DMS153 treated with DMSO at 0.1 percent for 48 hours (cell line): ENCODE measurements around the gene CYP27C1.

ENCODE experiments used
- DNase-seq: peaks from one replicate; lab custom pipeline; 2025; ENCODE audit not compliant: unreplicated experiment; lab: John Stamatoyannopoulos, UW

Gene CYP27C1

DNA sequence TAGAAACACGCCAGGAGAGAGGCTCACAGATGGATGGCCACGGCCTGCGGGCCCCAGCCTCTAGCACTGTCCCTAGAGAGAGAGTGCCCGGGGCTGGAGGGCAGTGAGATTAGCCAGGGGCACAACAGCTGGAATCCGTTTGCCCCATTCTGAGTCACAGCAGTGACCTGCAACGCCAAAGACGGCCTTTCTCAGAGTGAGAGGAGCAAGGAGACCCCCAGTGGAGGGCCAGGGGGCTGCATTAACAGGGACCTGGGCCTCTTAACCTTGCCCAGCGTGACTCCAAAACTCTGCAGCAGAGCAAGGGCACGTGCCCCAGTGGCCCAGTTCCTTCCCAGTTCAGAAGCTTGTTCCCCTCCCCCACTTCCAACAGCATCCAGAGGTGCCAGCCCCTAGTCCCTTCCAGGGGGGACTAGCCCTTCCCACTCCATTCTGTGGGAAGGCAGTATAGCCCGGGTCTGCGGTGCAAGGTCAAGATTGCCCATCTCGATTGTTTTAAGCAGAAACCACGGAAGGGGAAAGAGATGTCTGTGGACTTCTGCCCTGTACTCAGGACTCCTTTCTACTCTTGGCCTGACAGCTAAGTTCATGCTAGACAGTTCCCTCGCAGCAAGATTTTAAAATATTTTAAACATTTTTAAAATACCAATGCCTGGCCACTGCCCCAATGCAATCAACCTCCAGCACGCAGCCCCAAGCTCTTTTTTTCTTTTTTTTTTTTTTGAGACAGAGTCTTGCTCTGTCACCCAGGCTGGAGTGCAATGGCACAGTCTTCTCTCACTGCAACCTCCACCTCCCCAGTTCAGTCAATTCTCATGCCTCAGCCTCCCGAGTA lies 62.2 kb downstream of the CYP27C1 start:
- DNase-seq = no peak

DNA sequence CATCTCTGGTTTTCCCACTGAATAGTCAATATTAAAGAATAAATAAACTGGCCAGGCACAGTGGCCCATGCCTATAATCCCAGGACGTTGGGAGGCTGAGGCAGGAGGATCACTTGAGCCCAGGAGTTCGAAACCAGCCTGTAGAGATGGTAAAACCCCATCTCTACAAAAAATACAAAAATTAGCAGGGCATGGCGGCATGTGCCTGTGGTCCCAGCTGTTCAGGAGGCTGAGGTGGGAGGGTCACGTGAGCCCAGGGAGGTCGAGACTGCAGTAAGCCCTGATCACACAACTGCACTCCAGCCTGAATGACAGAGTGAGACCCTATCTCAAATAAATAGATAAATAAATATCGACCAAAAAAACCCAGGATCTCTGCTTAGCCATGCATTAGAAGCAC lies 63.0 kb downstream of the CYP27C1 start:
- no peak for DNase-seq

DNA sequence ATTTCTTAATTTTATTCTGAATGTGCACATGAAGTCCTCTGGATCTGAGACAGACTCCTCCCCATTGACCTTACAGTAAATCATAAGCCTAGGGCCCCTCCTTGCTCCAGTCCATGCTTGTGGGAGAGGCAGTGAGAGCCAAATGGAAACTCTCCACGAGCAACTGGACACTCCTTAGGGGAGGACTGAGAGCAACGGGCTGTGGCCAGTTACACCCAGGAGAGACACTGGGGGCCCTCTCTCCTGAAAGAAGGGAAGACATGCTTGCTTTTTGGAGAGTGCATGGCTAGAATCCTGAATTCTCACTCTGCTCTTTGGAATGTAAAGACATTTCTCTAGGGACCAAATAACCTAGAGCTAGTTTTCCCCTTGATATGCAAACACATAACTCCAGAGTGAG lies 64.2 kb downstream of the CYP27C1 start:
- DNase-seq = no peak

DNA sequence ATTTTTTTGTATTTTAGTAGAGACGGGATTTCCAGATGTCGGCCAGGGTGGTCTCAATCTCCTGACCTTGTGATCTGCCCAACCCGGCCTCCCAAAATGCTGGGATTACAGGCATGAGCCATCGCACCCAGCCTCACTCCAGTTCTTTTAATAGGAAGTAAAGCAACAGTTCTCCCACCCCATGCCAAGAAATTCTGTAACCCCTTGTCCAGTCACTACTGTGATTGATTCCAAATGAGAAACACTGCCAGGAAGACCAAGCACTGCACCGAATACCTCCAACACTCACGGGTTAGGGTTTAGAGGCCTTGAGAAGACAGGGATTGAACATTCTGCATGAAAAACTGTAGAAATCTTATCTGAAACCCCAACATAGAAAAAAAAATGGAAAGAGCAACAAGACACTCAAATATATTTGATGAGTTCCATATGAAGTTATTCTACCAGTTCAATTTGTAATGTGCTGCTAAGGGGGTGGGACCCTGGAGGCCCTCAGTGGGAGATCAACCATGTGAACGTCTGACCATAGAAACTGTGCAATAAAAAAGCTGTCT lies 65.0 kb downstream of the CYP27C1 start:
- no peak for DNase-seq

DNA sequence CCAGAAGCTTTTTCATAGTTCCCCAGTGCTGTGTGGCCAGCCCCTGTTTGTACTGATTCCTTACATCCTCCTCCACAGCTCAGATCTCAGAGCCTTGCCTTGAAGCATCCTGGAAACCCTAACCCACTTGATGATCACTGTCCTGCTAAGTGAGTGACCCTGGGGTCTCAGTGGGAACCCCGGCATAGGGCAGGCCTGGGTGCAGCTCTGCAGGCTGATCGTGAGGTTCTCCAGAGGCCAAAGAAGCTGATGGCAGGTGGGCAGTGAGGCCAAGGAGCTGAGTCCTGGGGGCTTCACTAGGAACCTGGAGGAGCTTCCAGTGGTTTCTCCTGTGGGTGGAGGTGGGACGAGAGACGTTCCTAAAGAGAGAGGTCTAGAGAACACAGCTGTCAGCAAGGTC lies 65.7 kb downstream of the CYP27C1 start:
- DNase-seq = no peak

DNA sequence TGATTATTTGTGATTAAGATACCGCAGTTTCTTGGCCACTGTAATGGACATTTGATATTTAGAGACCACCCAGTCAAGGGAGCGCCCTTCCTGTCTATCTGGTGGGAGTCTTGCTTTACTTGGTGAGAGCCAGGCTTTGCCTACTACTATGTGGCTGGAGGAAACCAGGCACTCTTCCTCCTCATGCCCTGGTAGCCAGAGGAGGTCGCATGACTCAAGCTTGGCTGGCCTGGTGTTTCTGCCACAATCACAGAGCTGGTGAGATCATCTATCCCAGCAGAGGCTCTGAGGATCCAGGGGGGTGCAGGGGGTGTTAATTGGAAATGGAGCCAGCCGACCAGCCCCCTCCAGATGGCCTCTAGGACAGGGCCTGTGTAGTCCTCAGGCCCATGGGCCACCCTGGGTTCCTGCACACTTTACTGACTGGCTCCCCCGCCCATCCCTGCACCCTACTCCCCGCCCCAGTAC lies 66.4 kb downstream of the CYP27C1 start:
- DNase-seq = no peak

DNA sequence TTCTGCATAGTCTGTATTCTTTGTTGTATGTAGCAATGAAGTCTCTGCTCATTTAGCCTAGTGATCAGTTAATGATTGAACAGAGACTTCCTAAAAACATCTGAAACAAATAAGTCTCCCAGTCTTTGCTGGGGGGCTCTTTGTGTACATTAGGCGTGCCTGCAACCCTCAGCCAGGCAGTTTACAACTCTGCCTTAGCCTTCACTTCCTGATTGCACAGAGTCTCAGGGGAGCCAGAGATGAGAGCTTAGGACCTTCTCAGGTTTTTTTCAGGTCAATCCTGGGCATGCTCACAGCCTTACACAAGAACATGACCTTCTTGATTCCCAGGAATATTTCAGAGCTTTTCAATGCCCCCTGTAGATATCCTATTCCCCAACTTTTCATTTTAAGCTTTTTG lies 69.1 kb downstream of the CYP27C1 start:
- no peak for DNase-seq

DNA sequence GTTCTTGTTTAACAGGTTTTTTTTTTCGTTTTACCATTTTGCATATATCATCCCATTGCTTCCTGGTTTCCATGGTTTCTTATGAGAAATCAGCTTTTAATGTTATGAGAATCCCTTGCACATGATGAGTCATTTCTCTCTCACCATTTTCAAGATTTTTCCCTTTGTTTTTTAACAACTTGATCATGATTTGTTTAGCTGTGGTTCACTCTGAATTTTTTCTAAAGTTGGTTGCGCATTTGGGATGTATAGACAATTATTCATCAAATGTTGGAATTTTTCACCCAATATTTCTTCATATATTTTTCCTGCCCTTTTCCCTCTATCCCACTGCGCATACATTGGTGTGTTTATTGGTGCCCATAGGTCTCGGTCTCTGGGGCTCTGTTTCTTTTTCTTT lies 70.7 kb downstream of the CYP27C1 start:
- DNase-seq = no peak

DNA sequence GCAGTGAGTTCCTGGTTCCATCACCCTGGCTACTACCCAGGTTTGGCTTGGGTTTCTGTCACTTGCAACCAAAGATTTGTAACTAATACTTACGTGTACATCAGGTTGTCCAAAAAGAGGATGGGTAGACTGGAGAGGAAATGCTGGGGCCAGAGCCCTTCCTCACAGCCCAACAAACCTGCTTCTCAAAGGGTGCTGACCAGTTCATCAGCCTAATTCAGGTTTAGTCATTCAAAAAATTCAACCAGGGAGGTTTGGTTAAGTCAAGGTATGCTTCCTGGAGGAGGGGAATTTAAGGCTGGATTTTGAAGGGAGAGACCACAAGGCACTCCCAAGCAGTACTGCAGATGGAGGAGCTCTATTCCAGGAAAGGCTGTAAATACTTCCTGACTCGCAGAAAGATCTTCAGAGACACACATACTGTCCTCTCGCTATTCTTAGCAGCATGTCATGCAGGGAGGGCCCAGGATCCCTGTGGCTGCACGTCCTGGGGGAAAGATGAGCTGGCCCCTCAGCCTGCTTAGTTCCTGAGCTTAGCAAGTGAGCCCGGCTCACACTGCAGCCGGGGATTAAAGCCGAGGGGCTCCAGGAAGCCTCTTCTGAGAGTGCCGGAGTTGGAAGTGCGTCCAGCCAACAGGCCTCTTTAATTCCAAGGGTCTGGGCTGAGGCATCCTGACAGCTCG lies 73.1 kb downstream of the CYP27C1 start:
- DNase-seq = no peak

DNA sequence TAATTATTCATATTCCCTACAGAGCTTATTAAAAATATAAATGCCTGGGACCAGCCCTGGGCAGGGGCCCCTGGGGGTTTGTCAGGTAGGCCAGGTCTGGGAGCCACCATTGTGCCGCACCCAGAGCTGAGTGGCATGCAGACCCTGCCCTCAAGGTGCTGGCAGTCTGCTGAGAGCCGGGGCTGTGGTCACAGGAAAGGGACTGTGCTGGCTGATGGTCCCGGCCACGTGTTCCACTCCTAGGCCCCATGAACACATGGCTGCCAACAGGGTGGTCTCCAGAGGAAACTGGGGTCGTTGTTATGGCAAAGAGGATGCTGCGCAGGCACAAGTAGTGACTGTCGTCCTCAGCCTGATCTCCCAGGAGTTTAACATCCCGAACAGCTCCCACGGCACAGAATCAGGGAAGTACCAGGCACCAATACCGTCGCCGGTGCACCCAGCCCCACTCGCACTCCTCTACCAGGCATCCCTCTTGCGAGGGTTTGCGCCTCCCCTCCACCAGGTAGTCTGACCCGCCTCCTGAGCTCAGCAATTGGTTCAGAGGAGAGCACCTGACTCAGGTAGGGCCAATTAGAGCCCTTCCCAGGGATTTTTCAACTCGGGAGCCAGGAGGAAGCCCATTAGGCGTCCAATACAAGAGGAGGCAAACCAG lies 73.9 kb downstream of the CYP27C1 start:
- no peak for DNase-seq

DNA sequence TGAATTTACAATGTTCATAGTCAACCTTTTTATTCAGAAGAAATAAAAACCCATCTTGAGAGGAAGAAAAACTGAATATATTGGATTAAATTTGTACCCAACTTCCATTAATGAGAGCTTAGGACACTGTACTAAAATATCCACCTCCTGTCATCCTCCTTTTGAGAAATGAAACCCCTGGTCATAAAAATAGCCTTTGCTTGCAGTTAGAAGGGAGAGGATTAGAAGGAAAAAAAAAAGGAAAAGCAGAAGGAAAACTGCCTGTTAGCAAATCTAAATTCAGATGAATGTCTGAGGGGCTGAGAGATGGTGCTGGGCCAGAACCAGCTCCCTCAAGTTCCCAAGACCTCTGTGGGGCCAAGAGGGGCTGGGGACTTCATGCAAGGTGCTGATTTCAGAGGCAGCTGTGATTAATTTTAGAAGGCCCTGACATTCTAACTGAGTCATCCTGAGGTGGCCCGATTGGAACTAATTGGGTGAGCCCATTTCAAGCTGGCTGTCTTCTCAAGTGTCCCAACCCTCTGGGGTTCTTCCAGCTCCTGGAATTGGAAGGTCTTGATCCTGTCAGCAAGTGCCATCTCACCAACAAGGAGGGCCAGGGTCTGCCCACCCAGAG lies 74.7 kb downstream of the CYP27C1 start:
- no peak for DNase-seq

DNA sequence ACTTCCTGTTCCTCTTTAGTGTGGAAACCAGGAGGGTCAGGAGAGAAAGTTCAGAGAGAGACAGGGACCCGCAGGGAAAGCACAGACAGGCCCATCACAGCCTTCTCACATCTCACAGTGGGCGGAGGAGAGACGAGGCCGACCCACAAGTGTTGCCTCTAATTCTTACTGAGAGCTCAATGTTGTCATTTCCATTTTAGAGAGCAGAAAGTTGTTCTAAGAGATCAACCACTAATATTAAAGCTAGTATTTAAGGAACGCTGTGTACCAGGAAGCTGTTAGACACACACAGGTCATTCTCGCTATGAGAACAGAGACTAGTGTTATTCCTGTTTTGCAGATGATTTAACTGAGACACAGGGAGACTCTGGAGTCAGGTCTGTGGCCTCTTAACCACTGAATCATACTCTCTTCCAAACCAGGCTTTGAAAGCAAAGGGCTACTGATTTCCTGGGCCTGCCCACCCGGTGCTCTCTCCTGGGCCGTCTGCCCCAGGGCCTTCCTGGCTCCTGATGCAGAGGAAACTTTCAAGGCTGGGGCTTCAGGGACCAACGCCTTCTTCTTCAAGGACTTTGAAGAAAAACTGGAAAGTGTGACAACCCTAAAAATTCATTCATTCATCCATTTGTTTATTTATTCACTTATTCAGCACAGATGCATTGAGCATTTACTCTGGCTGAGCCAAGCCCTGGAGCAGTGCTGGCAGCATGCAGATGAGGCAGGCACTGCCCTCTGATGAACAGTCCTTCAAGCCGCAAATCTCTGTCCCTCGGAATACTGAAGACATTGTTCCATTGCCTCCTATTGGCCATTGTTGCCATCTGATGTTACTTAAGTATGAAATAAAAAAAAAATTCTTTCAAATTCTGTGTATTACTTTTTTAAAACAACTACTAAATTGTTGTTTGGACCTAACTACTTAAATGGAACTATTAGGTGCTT lies 76.0 kb downstream of the CYP27C1 start:
- no peak for DNase-seq

DNA sequence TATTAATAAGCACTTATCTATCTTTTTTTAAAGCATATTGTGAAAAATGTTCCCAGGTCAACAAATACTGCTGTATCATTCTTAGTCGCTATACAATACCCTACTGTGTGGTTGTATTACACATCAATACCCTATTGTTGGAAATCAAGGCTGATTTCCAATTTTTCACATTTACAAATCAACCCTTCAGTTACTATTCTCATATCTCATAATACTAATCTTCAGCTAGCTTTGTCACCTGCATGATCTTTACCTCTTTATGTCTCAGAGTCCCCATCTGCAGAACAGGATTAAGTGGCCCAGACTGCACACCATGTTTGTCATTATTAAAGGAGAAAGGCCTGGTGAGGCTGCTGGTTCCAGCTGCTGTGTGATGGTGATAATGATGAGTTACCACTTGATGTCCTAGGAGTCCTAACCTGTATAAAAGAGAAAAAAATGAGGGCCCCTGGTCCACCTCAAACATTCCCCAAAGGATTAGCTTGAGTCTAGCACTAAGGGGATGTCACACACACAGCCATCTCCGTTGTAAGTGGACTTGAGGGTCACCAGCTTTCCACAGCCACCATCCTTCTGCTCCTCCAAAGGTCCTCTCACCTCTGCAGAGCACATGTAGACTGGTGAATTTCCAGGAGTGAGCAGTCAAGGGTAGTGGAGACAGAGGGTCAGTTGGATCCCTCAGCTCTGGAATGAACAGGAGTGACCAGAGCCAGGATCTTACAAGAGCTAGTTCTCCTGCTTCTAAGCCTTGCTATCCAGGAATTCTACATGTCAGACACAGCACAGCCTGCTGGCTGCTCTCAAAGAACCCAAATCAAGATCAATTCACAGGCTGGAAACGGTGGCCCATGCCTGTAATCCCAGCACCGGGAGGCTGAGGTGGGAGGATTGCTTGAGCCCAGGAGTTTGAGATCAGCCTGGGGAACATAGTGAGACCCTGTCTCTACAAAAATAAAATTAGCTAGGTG lies 77.2 kb downstream of the CYP27C1 start:
- DNase-seq = no peak

DNA sequence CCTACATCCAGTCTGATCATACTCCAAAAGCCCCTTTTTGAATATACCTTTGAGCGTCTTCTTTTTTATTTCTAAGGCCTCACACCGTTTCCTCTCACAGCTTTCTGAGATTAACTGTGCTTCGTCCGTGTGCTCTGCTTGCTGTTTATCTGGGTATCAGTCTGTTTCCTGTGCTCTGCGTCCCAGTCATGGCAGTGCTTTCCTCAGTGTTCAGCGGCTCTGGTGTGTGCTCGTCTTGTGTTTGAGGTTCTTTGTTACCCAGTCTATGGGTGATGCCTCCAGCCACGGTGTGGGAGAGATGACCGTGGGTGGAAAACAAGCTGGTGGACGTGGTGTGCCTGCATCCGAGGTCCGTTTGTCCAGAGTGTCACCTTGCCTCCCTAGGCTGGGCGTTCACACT lies 79.6 kb downstream of the CYP27C1 start:
- no peak for DNase-seq

DNA sequence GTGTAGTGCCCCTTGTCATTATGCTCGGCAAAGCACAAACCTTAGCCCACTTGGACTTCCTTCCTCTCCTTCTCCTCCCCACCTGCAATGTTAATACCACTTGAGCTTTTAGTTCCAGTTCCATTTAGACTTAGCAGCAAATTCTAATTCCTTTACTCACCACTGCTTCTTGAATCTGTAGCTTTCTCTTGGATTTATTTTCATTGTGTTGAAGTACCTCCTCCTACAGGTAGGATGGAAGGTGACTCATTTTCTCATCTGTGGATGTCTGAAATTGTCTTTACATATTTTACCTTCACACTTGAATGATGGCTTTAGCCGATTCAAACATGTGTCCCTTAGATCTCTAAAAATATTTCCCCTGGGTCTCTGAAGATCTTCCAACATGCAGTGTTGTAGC lies 80.3 kb downstream of the CYP27C1 start:
- no peak for DNase-seq

DNA sequence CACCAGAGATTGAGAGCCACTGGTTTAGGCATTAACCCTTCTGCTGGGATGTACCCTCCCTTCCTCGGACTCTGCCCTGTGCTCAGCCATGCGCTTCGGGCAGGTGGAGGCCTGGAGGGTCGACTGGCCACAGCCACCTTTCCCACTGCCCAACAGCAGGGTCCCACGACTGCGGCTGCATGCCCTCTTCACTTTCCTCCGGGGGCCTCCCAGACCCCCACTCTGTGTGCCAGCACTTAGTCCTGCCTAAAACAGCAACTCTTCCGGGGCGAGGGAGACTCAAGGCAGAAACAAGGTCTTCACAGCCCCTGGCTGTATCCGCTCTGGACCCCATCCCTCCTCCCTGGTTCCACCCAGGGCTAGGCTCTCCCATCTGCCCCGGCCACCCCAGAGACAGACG lies 81.8 kb downstream of the CYP27C1 start:
- no peak for DNase-seq

DNA sequence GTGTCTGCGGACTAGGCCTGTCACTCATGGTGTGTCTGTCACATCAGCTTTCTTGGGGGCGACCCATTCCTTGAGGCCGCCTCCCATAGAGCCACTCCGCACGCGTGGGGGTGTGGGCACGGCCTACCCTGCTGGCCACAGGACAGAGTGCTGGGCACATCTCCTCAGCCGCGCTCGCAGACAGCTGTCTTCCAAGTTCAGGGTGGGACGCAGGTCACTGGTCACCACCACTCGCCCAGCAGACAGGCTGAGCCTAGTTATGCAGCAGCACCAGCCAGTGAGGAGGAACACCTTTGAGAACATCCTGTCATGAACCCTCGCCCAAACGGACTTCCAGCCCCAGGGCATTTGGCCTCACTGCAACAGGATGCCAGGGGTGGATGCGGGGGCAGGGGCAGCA lies 82.4 kb downstream of the CYP27C1 start:
- DNase-seq = no peak

DNA sequence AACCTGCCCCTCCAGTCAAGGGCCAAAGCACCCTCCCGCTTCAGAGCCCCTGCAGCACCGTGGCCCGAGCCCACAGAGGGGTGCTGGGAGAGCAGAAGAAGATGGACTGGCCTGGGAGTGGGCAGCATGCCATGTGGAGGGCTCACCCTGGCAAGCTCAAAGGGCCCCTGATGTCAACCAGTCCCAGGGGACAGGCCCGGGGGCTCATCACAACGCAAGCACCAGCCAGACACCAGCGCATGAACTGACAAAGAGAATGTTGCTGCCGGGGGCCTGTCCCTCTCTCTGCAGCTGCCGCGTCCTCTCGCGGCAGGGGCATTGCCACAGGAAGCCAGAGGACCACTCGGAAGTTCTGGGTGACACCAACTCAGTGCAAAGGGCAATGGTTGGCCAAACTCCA lies 82.9 kb downstream of the CYP27C1 start:
- DNase-seq = no peak
